T47D (cell line): ENCODE data around the gene PRXL2A.

ENCODE experiments used
- DNase-seq, 2 experiments: peaks; one replicate each; pipeline versions ENCODE4 v3.0.0 to v3.0.0-alpha.2; 2011 to 2012; ENCODE audit warnings: low read depth in 1 of 2, low spot score in 1 of 2
- JUND ChIP-seq: IDR thresholded peaks from 2 replicates; pipeline ENCODE4 v1.6.1; 2012; ENCODE audit warnings: low read depth
- in situ Hi-C: cut with HindIII; loops from 2 replicates; pipeline ENCODE4 v1.10.0; 2016; ENCODE audit warnings: low sequenced_read_pairs, low pct_unique_long_range_greater_than_20kb

The PRXL2A gene

GRCh38 chr10:80453842-80454512, 45.6 kb downstream of the PRXL2A start, which contains the start of gene TSPAN14:
Gene TSPAN14 (plus strand): TSS chr10:80454310. CDS start chr10:80489234, 34,924 bp downstream.
- no peak for TF ChIP-seq JUND
- peak; percentile 88 to 95 for DNase-seq
- in situ Hi-C loops = no loop called here

GRCh38 chr10:80454513-80455460, 46.4 kb downstream of the PRXL2A start:
- DNase-seq = peak; percentile 55 to 72
- TF ChIP-seq JUND = no peak
- in situ Hi-C loops = no loop called here

GRCh38 chr10:80455461-80456349, 47.4 kb downstream of the PRXL2A start:
- in situ Hi-C loops = no loop called here
- DNase-seq = no peak
- TF ChIP-seq JUND = no peak

- in situ Hi-C loops = no loop called here
- no peak for TF ChIP-seq JUND
- DNase-seq = peak in 1 of 2 experiments; percentile 55
Measured at GRCh38 chr10:80457554-80458262, 49.4 kb downstream of the PRXL2A start.

- no peak for TF ChIP-seq JUND
- in situ Hi-C loops = no loop called here
- no peak for DNase-seq
Measured at GRCh38 chr10:80458263-80458625, 49.9 kb downstream of the PRXL2A start.

GRCh38 chr10:80458638-80459037, 50.3 kb downstream of the PRXL2A start:
- no peak for DNase-seq
- no peak for TF ChIP-seq JUND
- in situ Hi-C loops = no loop called here

GRCh38 chr10:80459047-80459865, 50.9 kb downstream of the PRXL2A start:
- no peak for TF ChIP-seq JUND
- in situ Hi-C loops = no loop called here
- DNase-seq = peak in 1 of 2 experiments; percentile 52

GRCh38 chr10:80460399-80461207, 52.3 kb downstream of the PRXL2A start:
- peak; percentile 92 to 98 for DNase-seq
- no peak for TF ChIP-seq JUND
- in situ Hi-C loops = no loop called here

GRCh38 chr10:80461208-80462183, 53.1 kb downstream of the PRXL2A start:
- no peak for TF ChIP-seq JUND
- DNase-seq = no peak
- in situ Hi-C loops = no loop called here
